HG03460 (cell line): Measurements from ENCODE around the gene ASGR2.
"Not testable (repeated sequence)": the region's sequence is repeated elsewhere in the genome, so short reads cannot be mapped to it uniquely, and the experiment has no call there.

ENCODE experiments used
- ATAC-seq: cut with Tn5 transposase; IDR thresholded peaks from one replicate; pipeline ENCODE4 v1.9.1; 2021; ENCODE audit not compliant: unreplicated experiment

ASGR2 gene

GRCh38 chr17:7114241-7114874 lies at the start of gene ASGR2:
ASGR2 (minus strand) TSS chr17:7114822; CDS start chr17:7114240, 582 bp downstream.
- no peak for ATAC-seq

DNA sequence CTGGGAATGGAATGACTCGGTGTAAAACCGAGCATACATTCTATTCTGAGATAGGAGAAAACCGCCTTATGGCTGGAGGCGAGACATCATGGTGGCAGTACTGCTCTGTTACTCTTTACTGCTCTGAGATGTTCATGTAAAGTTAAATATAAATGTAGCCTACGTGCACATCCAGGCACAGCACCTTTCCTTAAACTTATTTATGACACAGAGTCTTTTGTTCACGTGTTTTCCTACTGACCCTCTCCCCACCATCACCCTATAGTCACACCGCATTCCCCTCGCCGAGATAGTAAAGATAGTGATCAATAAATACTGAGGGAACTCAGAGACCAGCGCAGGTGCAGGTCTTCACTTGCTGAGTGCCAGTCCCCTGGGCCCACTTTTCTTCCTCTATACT lies 44.9 kb upstream of the ASGR2 start:
- not testable (repeated sequence) for ATAC-seq

DNA sequence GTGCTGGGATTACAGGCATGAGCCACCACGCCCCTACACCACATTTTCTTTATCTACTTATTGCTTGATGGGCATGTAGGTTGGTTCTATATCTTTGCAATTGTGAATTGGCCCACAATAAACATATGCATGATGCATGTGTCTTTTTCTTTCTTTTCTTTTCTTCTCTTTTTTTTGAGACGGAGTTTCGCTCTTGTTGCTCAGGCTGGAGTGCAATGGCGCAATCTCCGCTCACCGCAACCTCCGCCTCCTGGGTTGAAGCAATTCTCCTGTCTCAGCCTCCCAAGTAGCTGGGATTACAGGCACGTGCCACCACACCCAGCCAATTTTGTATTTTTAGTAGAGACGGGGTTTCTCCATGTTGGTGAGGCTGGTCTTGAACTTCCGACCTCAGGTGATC lies 43.8 kb upstream of the ASGR2 start:
- not testable (repeated sequence) for ATAC-seq

- ATAC-seq: no peak
Observed at GRCh38 chr17:7156342-7156940, 41.8 kb upstream of the ASGR2 start.

GRCh38 chr17:7147772-7148171 lies 33.1 kb upstream of the ASGR2 start:
- no peak for ATAC-seq

DNA sequence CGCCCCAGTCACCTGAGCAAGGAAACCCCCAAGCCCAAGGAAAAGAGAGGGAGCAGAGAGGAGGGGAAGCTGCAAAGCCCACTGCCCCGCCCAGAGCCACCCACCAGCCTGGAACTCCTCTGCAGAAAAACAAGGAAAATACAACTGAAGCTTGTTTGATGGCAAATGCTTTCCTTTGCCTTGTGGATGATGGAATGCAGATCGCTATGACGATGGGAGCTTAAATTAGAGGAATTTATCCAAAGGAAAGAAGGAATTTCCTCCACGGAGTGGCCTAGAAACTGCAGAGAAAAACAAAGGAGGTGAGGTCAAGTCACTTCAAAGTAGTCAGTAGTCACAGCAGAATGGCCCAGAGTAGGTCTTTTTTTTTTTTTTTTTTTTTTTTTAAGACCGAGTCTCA lies 31.5 kb upstream of the ASGR2 start:
- no peak for ATAC-seq

- no peak for ATAC-seq
Observed at GRCh38 chr17:7144213-7144612, 29.6 kb upstream of the ASGR2 start.

- no peak for ATAC-seq
Observed at GRCh38 chr17:7141824-7142223, 27.2 kb upstream of the ASGR2 start.

DNA sequence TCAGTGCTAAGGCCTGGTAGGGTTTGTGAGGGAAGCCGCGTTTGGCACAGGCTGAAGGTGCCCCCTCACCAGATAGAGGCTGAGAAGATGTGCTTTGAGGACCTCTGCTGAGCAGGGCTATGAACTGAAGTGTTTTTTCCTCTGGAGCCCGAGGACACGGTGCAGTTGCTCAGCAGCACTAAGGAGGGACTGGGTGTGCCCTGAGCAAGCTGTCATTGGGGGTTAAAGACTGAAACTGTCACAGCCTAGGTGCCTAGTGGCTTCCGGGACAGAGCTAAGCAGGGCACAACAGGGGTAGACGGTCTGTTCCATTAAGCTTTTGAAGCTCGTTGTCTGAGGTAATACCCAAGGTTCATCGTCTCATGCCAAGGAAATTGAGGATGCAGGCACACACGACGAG lies 24.8 kb upstream of the ASGR2 start:
- no peak for ATAC-seq

- no peak for ATAC-seq
Observed at GRCh38 chr17:7138800-7139381, 24.3 kb upstream of the ASGR2 start.

DNA sequence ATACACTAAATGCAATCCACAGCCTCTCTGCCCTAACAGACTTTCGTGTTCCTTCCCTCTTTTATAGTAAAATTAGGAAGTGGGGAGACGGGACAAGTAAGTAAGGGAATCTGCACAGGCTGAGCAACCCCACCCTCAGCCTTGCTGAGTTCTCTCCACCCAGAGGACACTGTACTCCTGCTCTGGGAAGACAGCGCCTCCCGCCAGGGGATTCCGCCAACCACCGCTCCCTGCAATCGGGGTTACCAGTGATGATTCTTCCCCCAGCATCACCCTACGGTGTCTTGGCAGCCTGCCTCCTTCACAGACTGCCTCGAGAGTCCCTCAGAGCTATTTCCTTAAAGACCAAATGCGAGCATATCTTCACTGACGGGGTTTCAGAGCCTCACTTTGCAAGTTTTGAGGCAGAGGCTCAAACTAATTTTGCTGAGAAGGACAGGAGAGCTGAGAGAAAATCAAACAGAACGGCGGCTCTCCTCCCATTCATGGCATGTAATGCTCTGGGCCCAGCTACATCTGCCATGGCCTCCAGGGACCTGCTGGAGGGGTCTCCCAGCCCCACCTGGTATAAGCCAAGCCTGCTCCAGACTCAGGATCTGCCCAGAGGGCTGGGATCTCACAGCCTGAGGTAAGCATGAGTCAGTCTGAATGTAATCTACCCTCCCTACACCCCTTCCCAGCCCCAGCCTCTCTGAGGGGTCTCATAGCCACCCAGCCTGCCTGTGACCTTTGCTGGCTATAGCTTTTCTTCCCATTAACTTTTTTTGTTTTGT lies 22.7 kb upstream of the ASGR2 start:
- no peak for ATAC-seq

GRCh38 chr17:7136266-7136877 lies 21.8 kb upstream of the ASGR2 start:
- no peak for ATAC-seq

DNA sequence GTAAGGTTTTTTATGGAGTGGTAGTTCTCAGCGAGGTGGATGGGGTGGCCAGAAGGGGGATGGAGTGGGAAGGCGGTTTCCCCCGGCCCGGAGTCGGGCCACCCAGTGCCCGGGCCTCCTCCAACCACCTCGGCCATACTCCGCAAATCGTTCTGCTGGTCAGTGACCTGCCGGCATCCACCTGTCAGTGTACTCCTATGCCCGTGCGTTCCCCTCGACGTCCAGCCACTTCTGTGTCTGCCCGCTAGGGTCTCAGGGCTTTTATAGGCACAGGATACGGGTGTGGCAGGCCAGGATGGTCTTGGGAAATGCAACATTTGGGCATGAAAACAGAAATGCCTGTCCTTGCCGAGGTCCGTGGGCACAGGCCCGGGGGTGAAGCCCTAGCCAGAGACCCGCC lies 19.3 kb upstream of the ASGR2 start:
- ATAC-seq: no peak

GRCh38 chr17:7133424-7133823 lies 18.8 kb upstream of the ASGR2 start:
- no peak for ATAC-seq

DNA sequence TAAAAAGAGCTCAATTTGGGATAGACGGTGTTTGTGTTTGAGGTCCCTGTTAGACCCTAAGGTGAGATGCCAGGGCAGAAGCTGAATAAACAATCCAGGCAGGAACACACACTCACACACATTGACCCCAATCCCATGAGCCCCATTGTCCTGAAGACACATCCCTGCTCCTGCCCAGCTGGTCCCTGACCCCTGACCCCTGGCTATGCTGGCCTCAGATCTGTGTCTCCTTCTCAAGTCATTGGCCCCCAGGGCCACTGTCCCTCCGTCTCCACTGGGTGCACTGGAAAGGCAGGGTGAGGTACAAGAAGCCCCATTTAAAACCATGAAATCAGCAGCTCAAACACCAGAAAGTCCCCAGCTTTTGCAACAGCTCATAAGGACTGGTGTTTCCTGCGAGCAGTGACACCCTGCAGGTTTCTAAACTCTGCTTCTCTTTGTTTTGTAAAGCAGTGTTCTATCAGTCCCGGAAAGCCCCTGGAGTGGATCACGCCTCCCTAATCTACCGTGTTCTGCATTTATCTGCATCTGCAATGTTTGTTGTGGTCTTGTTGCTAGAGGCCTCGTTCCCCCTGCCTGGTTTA lies 18.0 kb upstream of the ASGR2 start:
- ATAC-seq: peak; percentile 73

GRCh38 chr17:7131423-7131791 lies 16.8 kb upstream of the ASGR2 start:
- no peak for ATAC-seq

GRCh38 chr17:7130621-7131422 lies 16.2 kb upstream of the ASGR2 start:
- no peak for ATAC-seq

- ATAC-seq: no peak
Observed at GRCh38 chr17:7129311-7129710, 14.7 kb upstream of the ASGR2 start.

GRCh38 chr17:7128160-7128559 lies 13.5 kb upstream of the ASGR2 start:
- no peak for ATAC-seq

DNA sequence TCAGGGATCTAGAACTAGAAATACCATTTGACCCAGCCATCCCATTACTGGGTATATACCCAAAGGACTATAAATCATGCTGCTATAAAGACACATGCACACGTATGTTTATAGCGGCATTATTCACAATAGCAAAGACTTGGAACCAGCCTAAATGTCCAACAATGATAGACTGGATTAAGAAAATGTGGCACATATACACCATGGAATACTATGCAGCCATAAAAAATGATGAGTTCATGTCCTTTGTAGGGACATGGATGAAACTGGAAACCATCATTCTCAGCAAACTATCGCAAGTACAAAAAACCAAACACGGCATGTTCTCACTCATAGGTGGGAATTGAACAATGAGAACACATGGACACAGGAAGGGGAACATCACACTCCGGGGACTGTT lies 12.9 kb upstream of the ASGR2 start:
- not testable (repeated sequence) for ATAC-seq
